Hindlimb muscle (tissue), 1 donor: ENCODE data around the gene ANKZF1. TPM values are rescaled to one million over a fixed set of nuclear protein-coding genes. Genes with fewer than 3 reads are reported as not detected.
A peak's percentile ranks its signal among the peaks of the same experiment; 100 is the strongest.

ENCODE experiments used
- DNase-seq: peaks from one replicate; pipeline ENCODE4 v3.0.0-alpha.2; 2013
- polyA plus RNA-seq: library from polyadenylated mRNA; unstranded; fragments of 120-200 nt; gene quantifications from one replicate; pipeline ENCODE4 v1.2.1, GENCODE V29; 2013; ENCODE audit not compliant: insufficient read length

Gene ANKZF1
- polyA plus RNA-seq, 1 donor: 29.5 TPM

DNA sequence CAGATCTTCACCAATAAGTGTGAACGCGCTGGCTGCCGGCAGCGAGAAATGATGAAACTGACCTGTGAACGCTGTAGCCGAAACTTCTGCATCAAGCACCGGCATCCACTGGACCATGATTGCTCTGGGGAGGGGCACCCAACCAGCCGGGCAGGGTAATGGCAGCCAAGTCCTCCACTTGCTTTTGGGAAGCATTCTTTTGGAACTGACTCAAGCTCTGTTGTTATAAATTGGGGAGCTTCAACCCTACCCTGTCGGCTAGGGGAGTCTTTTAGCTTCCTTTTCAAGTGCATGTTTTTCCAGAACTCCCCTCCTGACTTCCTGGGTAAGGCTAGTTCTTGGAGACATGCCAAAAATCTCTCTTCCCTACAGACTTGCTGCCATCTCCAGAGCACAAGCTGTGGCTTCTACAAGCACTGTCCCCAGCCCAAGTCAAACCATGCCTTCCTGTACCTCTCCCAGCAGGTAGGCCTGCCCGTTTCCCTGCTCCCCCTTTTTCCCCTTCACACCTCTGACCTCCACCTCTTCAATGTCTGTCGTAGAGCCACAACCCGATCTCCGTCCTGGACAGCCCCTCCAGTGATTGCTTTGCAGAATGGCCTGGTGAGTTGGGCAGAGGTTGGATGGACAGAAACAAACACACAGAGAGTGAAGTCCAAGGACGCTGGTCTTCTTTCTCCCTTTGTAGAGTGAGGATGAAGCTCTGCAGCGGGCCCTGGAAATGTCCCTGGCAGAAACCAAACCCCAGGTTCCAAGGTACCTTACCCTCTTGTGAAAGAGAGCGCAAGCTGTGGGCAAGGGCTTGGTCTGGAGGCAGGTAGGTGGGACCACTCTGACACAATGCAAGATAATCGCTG lies 21.5 kb upstream of the ANKZF1 start:
- DNase-seq: no peak

GRCh38 chr2:219209236-219210195 lies 20.1 kb upstream of the ANKZF1 start:
- DNase-seq: no peak

DNA sequence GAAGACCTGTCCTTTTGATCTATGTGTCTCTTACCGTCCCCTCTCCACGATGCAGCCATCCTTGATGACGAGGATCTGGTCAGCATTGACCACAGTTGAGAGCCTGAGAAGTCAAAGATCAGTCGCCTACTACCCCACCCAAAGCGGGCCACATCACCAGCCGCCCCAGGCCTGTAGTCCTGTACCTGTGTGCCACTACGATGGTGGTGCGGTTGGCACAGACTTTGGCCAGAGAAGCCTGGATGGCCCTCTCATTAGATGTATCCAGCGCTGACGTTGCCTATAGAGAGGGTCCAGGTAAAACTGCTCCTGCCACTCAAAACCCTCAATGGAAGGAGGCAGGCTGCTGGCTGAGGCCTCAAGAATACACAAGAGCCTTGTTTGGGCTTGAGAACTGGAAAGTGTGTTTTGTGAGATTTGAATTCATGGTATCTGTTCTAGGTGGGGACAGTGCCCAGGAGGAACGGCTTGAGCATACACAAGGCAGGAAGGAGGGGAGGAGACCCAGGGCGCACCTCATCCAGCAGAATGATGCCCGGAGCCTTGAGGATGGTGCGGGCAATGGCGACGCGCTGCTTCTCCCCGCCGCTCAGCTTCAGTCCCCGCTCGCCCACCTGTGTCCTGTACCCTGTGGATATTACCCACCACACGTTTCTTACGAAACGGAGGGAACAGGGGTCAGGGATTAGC lies 19.3 kb upstream of the ANKZF1 start:
- DNase-seq: no peak

- DNase-seq: no peak
These were observed 18.7 kb upstream of the ANKZF1 start for GRCh38 chr2:219210886-219211362.

- no peak for DNase-seq
These were observed 16.6 kb upstream of the ANKZF1 start for GRCh38 chr2:219213026-219213415.

DNA sequence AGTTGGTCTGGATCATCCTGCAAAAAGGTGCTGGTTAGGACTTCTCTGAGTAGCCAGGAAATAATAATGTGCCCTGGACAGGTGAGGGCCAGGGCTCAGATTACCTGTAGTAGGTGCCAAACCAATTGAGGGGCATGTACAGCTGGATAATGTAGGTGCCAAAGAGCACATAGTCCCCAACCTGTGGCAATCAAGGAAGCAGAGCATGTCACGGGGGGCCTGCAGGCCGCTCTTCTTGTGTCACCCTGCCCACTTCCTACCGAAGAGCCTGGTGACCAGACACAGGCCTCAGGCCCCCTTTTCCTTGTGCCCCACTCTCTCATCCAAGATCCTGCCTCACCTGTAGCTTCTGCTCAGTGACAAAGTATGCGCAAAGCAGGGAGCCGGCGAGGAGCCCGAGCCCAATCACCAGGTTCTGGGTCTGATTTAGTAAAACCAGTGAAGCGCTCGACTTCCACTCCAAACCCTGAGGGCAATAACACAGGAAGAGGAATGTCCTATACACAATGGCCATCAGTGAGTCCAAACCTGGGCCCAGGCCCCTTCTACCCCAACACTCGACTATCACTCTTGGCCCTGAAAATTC lies 16.0 kb upstream of the ANKZF1 start:
- DNase-seq: no peak

- no peak for DNase-seq
These were observed 15.5 kb upstream of the ANKZF1 start for GRCh38 chr2:219214141-219214540.

DNA sequence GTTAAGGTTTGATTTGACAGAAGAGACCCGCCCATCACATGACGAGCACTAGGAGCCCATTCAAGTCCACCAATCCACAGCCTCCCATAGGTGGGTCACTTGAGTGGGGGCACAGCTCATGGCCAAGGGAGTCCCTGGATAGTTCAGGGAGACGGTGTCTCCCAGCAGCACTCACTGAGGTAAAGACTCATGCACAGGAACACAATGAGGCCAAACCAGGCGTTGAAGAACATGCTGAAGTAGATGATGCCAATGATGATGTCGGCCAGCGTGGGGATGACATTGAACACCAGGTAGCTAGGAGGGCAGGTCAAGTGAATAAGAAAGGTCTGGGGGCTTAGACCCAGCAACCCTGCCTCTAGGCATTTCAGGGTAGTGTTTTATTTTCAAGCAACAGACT lies 14.8 kb upstream of the ANKZF1 start:
- DNase-seq: no peak

GRCh38 chr2:219215871-219216534 lies 13.6 kb upstream of the ANKZF1 start:
- no peak for DNase-seq

DNA sequence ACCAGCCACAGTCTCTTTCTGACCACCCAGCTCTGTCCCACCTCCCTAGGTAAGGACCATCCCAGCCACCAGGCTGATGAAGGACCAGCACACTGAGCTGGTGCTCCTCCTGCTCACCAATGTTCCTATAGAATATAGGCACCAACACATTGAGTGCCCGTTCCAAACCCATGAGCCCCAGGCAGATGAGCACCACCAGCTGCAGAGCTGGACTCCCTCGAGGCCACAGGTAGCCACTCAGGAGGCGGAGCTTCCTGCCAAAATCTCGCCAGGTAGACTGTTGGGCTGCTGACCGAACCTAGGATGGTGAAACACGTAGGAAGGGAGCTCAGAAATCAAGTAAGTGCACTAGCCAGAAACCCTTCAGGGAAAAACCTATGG lies 13.1 kb upstream of the ANKZF1 start:
- DNase-seq: no peak

- DNase-seq: no peak
These were observed 11.3 kb upstream of the ANKZF1 start for GRCh38 chr2:219218217-219218731.

DNA sequence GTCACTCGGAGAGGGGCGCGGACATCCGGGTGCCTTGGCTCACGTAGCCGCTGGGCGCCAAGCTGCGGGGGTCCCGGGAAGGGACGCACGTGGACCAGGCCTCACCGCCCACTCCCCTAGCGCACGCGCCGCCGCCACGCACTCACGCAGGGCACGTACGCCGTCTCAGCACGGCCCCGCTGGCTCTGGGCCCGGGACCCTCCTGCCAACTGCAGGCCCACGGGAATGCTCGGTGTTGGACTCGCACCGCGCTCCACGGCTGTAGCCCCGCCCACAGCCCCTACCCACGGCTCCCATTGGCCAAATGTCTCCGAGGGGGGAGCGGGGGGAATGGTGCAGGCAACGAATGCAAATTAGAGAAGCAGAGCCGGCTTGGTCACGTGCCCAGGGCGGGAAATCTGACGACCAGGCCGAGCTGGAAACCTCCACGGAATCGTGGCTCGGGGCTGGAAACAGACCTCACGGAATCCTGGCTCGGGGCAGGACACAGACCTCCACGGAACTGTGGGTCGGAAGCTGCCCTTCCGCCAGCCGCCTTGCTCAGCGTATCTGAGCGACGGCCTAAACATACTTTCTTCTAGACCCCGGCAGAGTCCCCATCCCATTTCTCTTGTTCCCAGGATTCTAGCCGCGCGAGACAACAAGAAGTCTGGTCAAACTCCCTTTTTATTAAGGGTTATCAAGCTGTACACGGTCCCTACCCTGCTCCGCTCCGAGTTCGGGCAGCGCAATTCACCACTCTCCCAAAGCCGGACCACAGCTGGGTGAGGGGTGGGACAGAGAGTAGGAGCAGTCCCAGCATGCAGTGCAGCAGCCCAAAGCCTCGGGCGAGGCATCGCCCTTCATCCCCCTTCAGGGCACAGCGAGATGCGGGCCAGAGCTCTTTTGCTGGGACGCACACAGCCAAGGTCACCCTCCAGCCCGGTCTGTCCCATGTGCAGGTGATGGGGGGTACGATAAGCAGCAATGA lies 10.6 kb upstream of the ANKZF1 start, which contains the start of gene ABCB6:
ABCB6 (minus strand) TSS at position 227 of the 970 bp plus-strand sequence. CDS start 285 bp downstream, outside the sequence.
- DNase-seq: peak; percentile 97

GRCh38 chr2:219219784-219220532 lies 9.6 kb upstream of the ANKZF1 start:
- DNase-seq: no peak

GRCh38 chr2:219220652-219221402 lies 8.8 kb upstream of the ANKZF1 start:
- DNase-seq: no peak

DNA sequence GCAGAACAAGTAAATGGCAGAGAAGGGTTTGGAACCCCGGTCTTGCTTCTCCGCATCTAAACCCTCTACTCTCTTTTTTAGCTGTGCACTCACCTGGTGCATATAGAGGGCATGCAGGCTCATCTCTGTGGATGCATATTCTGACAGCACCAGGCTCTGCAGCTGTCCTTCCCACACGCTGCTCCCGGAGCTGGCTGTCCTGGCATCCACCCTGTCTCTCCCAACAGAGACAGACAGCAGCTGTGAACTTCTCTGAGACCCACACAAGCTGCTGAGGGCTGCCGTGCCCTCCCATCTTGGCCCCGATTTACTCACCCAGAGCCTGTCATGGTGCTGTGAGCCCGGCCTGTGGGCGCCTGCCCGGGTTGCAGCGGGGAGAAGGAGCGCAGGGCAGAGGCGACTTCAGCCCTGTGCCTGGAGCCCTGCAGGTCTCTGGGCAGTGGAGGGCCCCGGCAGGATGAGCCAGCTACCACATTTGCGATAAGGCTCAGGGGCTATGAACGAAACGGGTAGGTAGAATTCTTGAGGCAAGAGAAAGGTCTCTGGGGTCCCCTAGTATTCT lies 7.6 kb upstream of the ANKZF1 start:
- DNase-seq: no peak

- DNase-seq: no peak
These were observed 5.6 kb upstream of the ANKZF1 start for GRCh38 chr2:219223831-219224610.

DNA sequence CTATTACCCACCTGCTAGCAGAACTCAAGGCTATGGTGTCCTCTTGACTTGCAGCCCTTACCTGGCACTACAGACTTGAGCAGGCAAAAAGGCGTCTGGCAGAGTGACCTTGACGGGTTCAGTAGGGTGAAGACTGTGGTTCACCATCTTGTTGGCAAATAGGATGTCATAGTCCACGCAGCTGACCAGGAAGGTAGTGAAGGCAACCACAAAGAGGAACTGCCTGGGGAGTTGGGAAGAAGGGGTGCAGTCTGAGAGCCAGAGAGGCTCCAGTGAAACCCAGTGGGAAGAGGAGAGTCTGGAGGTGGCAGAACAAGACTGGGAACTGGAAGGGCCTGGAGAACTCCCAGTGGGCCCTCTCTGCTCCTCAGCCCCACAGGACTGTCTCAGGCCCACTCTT lies 4.3 kb upstream of the ANKZF1 start:
- no peak for DNase-seq
